Endothelial cell of umbilical vein (primary cell): ENCODE results near the gene SYNPR. TPM values are rescaled to one million over a fixed set of nuclear protein-coding genes. Genes with fewer than 3 reads are reported as not detected.

Experiments
- BruUV-seq: library from RNA; stranded (reverse); fragments of 400-500 nt; replicated peaks from 2 replicates; lab custom pipeline; 2021; lab: Mats Ljungman, UMichigan
- CTCF ChIA-PET: fragments of 300-600, 350-600 bp; sonication (Branson Sonifier 250); formaldehyde crosslinking; loops from one replicate; lab custom pipeline; 2021; ENCODE audit warnings: antibody characterized with exemption, inconsistent platforms; lab: Charles Lee
- POLR2A ChIA-PET: fragments of 300-600, 350-600 bp; sonication (Branson Sonifier 250); formaldehyde crosslinking; loops from one replicate; lab custom pipeline; 2021; ENCODE audit warnings: antibody characterized with exemption, inconsistent platforms; lab: Charles Lee
- DNase-seq: peaks from one replicate; pipeline ENCODE4 v3.0.0-alpha.2; 2011; ENCODE audit warnings: low read depth, low spot score
- FAIRE-seq: peaks from 2 replicates; lab custom pipeline; 2011; peaks lifted over from hg19 to GRCh38; lab: Jason Lieb, UNC
- H2AFZ ChIP-seq: 2 replicates; pipeline ENCODE4 v1.6.0; 2012; ENCODE audit warnings: low read depth, low read length, control low read depth, inconsistent platforms
- H3K27ac ChIP-seq: 2 replicates; pipeline ENCODE4 v1.5.1; 2011; ENCODE audit warnings: low read depth, mild to moderate bottlenecking, control low read depth, low read length, moderate library complexity; ENCODE audit not compliant: insufficient read depth
- H3K27me3 ChIP-seq, 2 experiments: 2 replicates each; pipeline versions ENCODE4 v1.6.0 to v1.6.1; 2011; ENCODE audit warnings: low read length in 2 of 2, mixed read lengths in 1 of 2; ENCODE audit not compliant: control insufficient read depth in 2 of 2, insufficient read depth in 2 of 2
- H3K36me3 ChIP-seq, 2 experiments: 2 replicates in 1 of 2; 3 replicates in 1 of 2; pipeline ENCODE4 v1.5.1; 2011; ENCODE audit warnings: low read length in 2 of 2, mild to moderate bottlenecking in 1 of 2, moderate library complexity in 1 of 2; ENCODE audit not compliant: control insufficient read depth in 2 of 2, insufficient read depth in 2 of 2; ENCODE audit errors: extremely low read depth in 1 of 2
- H3K4me1 ChIP-seq: 3 replicates; pipeline ENCODE4 v1.5.1; 2011; ENCODE audit warnings: mild to moderate bottlenecking, low read length; ENCODE audit not compliant: control insufficient read depth, insufficient read depth; ENCODE audit errors: extremely low read depth
- H3K4me2 ChIP-seq: 2 replicates; pipeline ENCODE4 v1.6.1; 2011; ENCODE audit warnings: low read length, control low read depth, mixed read lengths; ENCODE audit not compliant: insufficient read depth
- H3K4me3 ChIP-seq, 3 experiments: fragments of 200-600 bp in 1 of 3; sonication (generic), shearing (Covaris generic) in 1 of 3; replicated peaks in 1 of 3; 2 replicates each; pipeline ENCODE4 v1.5.1; 2011 to 2016; ENCODE audit warnings: control low read depth in 3 of 3, low read length in 3 of 3, mild to moderate bottlenecking in 2 of 3, inconsistent platforms in 1 of 3, low read depth in 1 of 3, moderate library complexity in 1 of 3; ENCODE audit not compliant: insufficient read depth in 1 of 3
- H3K79me2 ChIP-seq: 2 replicates; pipeline ENCODE4 v1.6.0; 2012; ENCODE audit warnings: low read length, inconsistent platforms; ENCODE audit not compliant: control insufficient read depth, insufficient read depth
- H3K9ac ChIP-seq: replicated peaks from 2 replicates; pipeline ENCODE3; 2011; ENCODE audit warnings: low read length, control low read depth; ENCODE audit not compliant: insufficient read depth; ENCODE audit errors: extremely low read depth
- H3K9me1 ChIP-seq: replicated peaks from 3 replicates; pipeline ENCODE4 v1.6.0; 2011; ENCODE audit warnings: mild to moderate bottlenecking, low read length; ENCODE audit not compliant: control insufficient read depth, insufficient read depth; ENCODE audit errors: extremely low read depth
- H3K9me3 ChIP-seq: replicated peaks from 2 replicates; pipeline ENCODE4 v1.5.1; 2012; ENCODE audit warnings: low read length, inconsistent platforms; ENCODE audit not compliant: control insufficient read depth, insufficient read depth
- H4K20me1 ChIP-seq: replicated peaks from 2 replicates; pipeline ENCODE3; 2011; ENCODE audit warnings: mild to moderate bottlenecking, low read length; ENCODE audit not compliant: control insufficient read depth, insufficient read depth; ENCODE audit errors: extremely low read depth
- CTCF ChIP-seq, 2 donors: IDR thresholded peaks; 1 replicate in 1 of 2; 2 replicates in 1 of 2; pipeline ENCODE4 v1.5.1; 2011; ENCODE audit warnings: low read length in 2 of 2, mild to moderate bottlenecking in 2 of 2, moderate library complexity in 2 of 2, control low read depth in 1 of 2, inconsistent platforms in 1 of 2, low read depth in 1 of 2; ENCODE audit not compliant: insufficient read depth in 1 of 2; ENCODE audit errors: extremely low read depth in 1 of 2
- EZH2 ChIP-seq: IDR thresholded peaks from 2 replicates; pipeline ENCODE4 v1.6.1; 2012; ENCODE audit warnings: borderline replicate concordance, low read depth, mild to moderate bottlenecking, moderate library complexity, low read length, inconsistent platforms; ENCODE audit not compliant: severe bottlenecking
- FOS ChIP-seq: IDR thresholded peaks from 2 replicates; pipeline ENCODE4 v1.6.1; 2011; ENCODE audit warnings: mild to moderate bottlenecking, low read length, moderate library complexity, borderline replicate concordance; ENCODE audit not compliant: insufficient read depth
- GATA2 ChIP-seq: IDR thresholded peaks from 2 replicates; pipeline ENCODE4 v1.7.0; 2011; ENCODE audit warnings: low read depth, mild to moderate bottlenecking, moderate library complexity, mixed read lengths, low read length; ENCODE audit not compliant: insufficient read length, insufficient read depth
- JUN ChIP-seq: IDR thresholded peaks from 2 replicates; pipeline ENCODE4 v1.6.1; 2011; ENCODE audit warnings: borderline replicate concordance, low read depth; ENCODE audit not compliant: insufficient read length, insufficient read depth
- MAX ChIP-seq: IDR thresholded peaks from 2 replicates; pipeline ENCODE4 v1.6.1; 2011; ENCODE audit not compliant: insufficient read depth, insufficient read length
- MYC ChIP-seq: IDR thresholded peaks from one replicate; pipeline ENCODE4 v1.6.1; 2011; ENCODE audit warnings: mild to moderate bottlenecking, low read depth, low read length
- POLR2A ChIP-seq: IDR thresholded peaks from 2 replicates; pipeline ENCODE4 v1.6.1; 2012; ENCODE audit warnings: low read depth, mild to moderate bottlenecking, control low read depth, low read length
- POLR2AphosphoS5 ChIP-seq: IDR thresholded peaks from 2 replicates; pipeline ENCODE4 v1.6.1; 2012; ENCODE audit warnings: low read depth, mild to moderate bottlenecking, control low read depth, low read length, moderate library complexity; ENCODE audit not compliant: insufficient read depth
- dilution Hi-C: fragments of 300-500 bp; cut with MboI; formaldehyde crosslinking; loops from one replicate; pipeline ENCODE4 v1.15.0; 2019; ENCODE audit warnings: low sequenced_read_pairs; ENCODE audit not compliant: extremely low pct_ligation_motif_present
- intact Hi-C: fragments of 100-400 bp; cut with micrococcal nuclease; formaldehyde crosslinking; loops from one replicate; pipeline ENCODE4 v1.10.0; 2022
- polyA plus RNA-seq, 4 experiments: library from polyadenylated mRNA; depleted of rRNA in 3 of 4; stranded (reverse) in 3 of 4; unstranded in 1 of 4; fragments of >200 nt; gene quantifications; 2 replicates each; pipeline versions ENCODE4 v1.2.1 to v1.2.3, GENCODE V29; 2011 to 2012; ENCODE audit warnings: missing spikeins in 1 of 4
- total RNA-seq: library from RNA; stranded (reverse); gene quantifications from 2 replicates; pipeline ENCODE4 v1.2.3, GENCODE V29; 2021

SYNPR gene
- total and polyA plus RNA-seq, 2 donors (not counting 3 experiments of a cell fraction or from before 2014, with no cell fraction given) = not detected

GRCh38 chr3:63478990-63479660, 201.0 kb downstream of the SYNPR start:
- dilution Hi-C loops (no loop called here), intact Hi-C loops (no loop called here)
- no peaks in the 10 kb centered on the region for H3K27me3 ChIP-seq
- no TSS peak for BruUV-seq
- ChIA-PET CTCF (no interaction called here), POLR2A (no interaction called here)
- DNase-seq (no peak), FAIRE-seq (no peak)
- H2AFZ ChIP-seq = no peak overlapping the region
- H3K4me1 ChIP-seq = no peaks in the 10 kb centered on the region
- H3K9ac ChIP-seq = no peak overlapping the region
- no peak for TF ChIP-seq CTCF (IDR thresholded peaks at IDR 0.05; ENCODE audit: extremely low read depth in 1 of 2, insufficient read depth in 1 of 2, low read depth in 1 of 2, low read length in 2 of 2)
- no peak for TF ChIP-seq POLR2A
- no peak for TF ChIP-seq MAX
- no peak for TF ChIP-seq POLR2AphosphoS5
- TF ChIP-seq JUN = no peak
- TF ChIP-seq EZH2 = no peak
- TF ChIP-seq GATA2 = no peak
- no peak for TF ChIP-seq FOS
- TF ChIP-seq MYC = no peak
- no peak overlapping the region for H3K27ac ChIP-seq
- H4K20me1 ChIP-seq = no peaks in the 10 kb centered on the region
- no peak overlapping the region for H3K4me2 ChIP-seq
- H3K9me1 ChIP-seq = no peaks in the 10 kb centered on the region
- H3K9me3 ChIP-seq = no peaks in the 10 kb centered on the region
- H3K79me2 ChIP-seq = no peaks in the 10 kb centered on the region
- H3K4me3 ChIP-seq = no peak overlapping the region
- no peaks in the 10 kb centered on the region for H3K36me3 ChIP-seq
